NCI-H1092 treated with DMSO at 0.1 percent for 48 hours (cell line): ENCODE results near the gene MPPED2.

Experiments
- DNase-seq: peaks from one replicate; lab custom pipeline; 2025; lab: John Stamatoyannopoulos, UW

MPPED2 gene

DNA sequence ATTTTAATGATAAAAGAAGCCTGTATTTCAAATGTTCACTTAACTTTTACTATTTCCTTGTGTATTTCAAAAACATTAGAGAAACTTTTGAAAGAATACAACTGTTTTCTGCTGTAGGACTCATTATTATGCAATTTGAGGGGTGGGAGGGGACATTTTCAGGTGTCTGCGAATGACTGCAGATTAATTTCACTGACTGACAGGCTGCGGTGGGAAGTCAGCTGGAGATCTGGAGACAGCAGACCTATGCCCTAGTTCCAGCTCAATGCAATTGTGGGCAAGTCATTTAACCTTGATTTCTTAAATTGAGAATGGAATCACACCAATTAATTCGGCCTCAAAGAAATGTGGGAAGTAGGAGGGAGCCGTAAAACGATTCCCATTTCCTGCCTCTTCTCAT lies 134.5 kb downstream of the MPPED2 start:
- no peak for DNase-seq

DNA sequence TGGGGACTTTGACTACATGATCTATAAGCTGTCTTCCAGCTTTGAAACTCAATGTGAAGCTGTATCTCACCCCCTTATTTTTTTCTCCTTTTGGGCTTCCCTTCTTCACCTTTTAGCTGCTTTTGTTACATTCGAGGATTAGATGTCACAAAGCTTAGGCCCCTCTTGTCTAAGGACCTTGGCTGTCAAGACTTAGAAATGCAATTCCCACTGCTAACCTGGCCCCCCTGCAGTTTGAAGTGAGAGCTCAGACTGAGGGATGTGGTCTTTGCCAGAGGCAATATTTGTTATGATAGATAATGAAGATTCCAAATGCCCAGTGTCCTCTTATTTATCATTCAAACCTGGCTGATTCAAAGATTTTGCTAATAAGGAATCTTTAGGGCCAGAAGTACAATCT lies 135.0 kb downstream of the MPPED2 start:
- no peak for DNase-seq

DNA sequence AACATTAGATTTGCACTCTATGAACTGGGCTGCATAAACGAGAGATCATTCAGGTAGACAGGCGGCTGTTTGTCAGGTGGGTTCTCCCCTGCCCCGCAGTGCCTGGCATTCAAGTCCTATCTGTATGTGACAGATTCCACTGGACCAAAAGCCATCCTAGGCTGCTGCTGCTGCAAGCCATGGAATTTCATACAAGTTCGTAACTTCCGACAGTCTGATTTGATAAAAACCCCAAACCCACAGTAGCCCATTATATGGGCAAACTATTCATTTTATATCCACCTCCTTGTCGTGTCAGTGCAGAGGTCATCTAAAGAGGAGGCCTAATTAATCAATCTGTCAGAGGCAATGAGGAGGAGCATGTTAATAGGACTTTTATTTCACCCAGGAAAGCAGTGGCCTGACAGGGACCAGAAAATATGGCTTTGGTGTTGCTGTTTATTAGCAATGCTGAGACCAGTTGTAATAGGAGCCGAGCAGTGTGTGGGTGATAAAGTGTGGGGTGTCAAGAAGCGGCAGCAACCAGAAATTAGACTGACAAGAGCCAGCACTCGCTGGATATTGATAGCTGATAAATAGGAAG lies 139.0 kb downstream of the MPPED2 start:
- no peak for DNase-seq

DNA sequence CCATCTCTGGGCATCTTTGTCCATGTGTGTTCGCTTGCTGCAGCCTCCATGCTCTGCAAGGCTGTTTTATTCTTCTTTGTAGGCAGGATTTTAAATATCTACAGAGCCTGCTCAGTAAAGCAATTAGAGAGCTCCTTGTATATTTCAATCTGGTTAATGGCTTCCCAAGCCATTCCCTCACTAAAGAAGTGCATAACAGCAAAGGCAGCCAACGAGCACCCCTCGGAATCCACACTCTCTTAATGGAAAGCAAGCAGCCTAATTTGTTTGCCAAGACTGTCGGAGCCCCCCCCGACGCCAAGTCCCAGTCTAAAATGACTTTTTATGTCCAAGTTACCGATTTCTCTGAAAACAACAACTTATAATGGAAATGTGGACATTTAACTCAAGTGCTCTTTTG lies 139.6 kb downstream of the MPPED2 start:
- no peak for DNase-seq

DNA sequence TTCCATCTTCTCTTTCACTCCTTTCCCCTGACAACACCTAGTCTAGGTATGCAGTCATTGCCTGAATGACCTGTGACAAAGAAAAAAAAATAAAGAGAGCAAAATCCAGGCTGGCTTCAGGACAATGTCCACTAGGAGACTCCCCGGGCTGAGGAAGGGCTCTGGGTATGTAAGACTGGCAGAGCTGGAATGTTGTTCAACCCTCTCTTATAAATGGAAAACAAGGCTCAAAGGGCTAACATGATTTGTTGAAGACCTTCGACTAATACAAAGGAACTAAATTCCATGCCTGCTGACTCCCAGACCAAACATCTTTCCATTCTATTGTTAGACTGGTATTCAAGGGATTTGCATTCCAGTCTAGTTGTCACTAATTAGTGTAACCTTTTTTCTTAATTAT lies 141.1 kb downstream of the MPPED2 start:
- DNase-seq = no peak

DNA sequence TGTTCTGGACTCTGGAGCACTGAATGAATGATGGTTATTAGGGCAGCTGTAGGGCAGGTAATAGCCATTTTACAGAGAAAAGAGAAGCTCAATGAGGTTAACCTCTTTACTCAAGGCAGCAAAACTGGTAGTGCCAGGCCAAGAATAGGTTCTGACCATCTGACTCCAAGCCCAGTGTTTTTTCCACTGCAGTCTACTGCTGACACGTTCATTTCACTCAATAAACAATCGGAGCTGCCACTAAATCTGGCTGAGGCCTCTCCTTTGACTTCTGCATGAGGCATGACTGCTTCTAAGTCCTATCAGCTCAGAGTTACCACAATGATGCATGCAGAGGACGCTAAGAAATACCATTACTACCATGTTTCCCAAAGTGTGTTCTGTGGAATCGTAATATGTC lies 145.6 kb downstream of the MPPED2 start:
- DNase-seq = no peak

DNA sequence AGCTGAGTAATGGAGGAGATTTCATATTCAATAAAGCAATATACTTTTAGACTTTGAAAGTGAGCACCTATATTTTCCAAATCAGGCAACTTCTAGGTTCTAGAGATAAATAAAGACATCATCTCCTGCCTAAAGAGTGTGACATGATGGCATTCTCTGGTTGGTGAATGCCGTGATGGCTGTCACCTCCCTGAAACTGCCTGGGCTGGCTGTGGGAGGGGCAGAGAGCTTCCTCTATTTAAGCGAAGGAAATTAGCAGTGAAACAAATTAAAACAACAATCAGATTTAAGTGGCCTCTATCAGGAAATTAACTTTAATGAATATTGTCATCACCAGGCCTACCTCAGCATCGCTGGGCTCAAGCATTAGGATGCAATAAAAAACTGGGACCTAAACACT lies 149.4 kb downstream of the MPPED2 start:
- no peak for DNase-seq

DNA sequence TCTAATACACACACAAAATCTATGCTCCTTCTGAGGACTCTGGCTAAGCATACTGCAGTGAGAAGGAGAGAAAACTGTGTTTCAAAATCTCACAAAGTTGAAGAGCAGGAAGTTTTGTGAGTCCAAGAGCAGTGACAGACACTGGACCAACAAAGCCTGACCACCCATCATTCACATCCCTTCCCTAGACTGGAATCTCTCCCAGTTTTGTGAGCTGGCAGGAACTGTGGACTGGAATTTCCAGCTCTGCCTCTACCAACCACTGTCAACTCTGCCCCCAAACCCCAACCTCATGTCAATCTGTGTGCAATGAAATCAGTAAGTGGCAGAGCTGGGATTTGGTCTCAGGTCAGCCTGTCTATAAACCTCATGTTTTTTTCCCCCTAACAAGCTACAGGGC lies 150.7 kb downstream of the MPPED2 start:
- no peak for DNase-seq

DNA sequence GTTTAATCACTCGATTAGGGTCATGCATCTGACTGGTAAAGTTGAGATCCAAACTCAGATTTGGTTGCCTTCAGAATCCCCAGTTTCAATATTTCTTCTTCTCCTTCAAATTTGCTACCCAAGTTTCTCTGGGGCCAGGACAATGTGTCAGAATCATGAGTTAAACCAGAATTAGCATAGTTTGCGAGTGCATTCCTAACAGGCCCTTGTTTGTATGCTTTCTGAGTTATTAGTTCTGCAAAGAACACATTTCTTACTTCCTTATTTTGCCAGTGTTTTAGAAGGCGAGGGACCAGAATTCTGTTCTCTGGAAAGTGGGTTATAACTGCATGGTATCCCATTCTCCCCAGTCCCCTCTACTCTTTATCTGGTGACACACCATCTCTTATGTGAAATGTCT lies 151.3 kb downstream of the MPPED2 start:
- no peak for DNase-seq

DNA sequence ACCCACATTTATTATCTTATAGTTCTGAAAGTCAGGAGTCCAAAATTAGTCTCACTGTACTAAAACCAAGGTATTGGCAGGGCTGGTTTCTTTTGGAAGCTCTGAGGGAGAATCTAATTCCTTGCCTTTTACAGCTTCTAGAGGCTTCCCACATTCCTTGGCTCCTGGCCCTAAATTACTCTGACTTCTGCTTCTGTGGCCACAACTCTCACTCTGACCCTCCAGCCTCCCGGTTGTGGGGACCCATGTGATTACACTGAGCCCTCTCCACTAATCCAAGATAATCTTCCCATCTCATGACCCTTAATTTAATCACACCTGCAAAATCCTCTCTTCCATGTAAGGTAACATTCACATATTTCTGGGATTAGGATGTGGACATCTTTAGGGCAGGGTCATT lies 152.3 kb downstream of the MPPED2 start:
- no peak for DNase-seq

DNA sequence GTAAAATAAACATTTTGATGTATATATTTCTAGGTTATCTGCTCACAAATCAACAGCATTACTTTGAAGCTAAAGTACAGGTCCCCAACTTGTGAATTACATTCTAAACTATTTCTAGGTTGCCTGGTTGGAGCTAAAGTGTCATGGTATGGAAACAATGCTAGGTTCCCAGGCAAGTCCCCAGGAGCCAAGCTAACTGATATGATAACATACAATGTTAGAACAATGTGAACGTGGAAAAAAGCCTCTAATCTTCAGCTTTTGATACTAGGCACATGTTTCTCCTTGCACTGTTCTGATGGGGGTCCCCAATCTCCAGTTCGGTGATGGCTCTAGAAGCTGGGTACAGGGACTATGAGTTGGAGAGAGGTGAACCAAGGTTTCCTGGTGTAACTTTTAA lies 153.4 kb downstream of the MPPED2 start:
- no peak for DNase-seq

DNA sequence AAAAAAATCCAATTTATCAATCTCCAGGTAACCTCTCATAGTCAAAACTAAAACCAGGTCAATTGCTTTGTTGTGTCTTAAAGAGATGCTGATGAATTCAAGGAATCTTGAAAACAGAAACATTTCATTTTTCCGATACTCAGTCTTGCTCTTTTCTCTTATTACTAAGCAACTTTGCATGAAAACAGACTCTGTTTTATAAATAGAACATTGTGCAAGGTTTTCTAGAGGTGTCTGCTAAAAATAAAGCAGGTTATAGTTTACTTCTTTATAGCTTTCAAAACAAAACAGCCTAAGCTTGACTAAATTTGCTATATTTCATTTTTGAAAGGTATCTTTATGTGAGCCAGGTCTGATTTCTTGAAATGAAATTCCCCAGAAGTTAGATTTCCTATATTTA lies 154.0 kb downstream of the MPPED2 start:
- no peak for DNase-seq

DNA sequence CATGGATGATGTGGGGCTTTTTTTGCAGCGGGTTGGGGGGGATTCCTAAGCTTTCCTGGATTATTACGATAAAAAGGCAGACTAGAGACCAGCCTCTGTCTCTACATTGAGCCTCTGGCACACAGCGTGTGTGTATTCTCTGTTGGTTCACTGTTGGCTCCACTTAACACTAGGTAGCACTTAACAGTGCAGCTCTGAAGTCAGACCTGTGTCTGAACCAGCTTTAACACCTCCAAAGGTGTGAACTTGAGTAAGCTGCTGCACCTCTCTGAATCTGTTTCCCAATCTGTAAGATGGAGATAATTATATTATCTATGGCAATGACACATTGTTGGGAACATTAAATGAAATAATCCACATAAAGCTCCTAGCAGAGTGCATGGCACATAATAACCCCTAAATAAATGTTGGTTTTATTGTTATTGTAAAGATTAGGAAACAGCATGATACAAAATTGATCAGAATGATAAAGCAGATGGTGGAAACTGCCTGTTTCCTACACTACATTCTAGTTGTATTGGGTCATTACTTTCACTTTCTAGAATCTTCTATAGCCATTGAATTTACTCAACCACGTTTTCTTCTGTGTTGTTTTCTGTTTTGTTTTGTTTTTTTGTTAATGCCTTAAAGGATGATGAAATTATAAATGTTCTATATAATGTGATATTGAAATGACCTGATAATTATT lies 154.9 kb downstream of the MPPED2 start:
- no peak for DNase-seq

DNA sequence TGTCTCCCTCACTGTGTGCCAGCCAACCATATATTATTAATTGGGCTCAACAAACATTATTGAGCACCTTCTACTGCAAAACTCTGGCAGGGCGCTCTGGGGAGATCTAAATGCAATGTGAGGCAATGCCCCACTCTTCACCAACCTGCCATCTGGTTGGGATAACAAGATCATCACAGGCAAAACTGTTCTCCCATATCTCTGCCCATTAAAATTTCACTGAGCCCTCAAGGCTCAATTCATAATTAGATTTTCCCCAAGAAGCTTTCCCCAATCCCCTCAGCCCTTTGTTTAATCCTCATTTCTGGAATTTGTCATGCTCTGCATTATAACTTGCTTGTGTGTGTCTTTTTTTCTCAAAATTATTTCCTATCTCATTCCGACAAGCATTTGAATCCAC lies 156.6 kb downstream of the MPPED2 start:
- DNase-seq = no peak

DNA sequence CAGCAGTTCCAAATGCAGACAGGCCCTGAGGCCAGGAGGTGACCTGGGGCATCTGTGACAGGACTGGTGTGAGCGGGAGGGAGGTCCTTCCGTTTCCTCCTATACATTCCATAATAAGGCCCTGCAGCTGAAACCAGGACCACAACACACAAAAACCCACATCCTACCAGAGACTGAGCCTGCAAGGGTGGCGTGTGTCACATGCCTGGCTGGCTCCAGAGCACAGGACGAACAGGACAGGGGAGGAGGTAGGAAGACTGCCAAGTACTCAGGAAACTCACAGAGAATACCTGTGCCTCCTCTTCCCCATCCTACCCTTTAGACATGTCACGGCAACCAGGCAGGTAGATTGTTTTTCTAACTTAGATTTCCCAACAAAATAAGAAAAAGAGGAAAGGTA lies 159.4 kb downstream of the MPPED2 start:
- DNase-seq = no peak

DNA sequence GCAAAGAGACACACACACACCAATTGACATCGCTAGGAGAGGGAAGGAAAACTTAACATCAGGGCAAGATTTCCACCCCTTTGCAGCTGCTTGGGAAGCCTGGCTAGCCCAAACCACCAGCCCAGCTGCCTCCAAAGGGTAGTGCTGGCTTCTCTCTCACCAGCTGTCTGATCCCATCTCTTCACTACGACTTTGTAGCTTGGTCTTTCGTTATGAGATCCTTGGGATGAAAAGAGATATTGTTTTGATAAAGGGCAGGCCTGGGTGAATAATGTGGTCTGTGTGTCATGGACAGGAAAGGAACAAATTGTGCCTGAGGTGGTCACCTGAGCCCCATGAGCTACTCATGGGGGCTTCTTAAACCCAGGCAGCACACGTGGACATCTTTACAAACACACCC lies 161.3 kb downstream of the MPPED2 start:
- no peak for DNase-seq

DNA sequence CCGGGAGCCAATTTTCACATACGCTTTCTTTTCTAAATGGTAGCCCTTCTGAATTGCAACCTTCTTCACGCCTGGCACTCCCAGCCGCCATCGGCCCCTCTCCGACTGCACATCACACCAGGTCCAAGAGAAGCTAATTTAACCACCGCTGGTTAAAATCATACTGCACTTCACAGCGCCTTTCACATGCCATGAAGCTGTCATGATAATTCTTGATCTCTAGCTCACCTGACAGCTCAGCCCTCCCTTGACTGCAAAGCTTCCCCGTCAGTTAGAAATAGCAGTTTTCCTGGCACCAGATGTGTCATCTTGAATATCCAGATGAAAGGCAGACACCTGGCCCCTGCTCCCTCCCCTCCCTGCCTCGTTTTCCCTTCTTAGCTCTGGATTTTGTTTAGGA lies 161.8 kb downstream of the MPPED2 start:
- no peak for DNase-seq

DNA sequence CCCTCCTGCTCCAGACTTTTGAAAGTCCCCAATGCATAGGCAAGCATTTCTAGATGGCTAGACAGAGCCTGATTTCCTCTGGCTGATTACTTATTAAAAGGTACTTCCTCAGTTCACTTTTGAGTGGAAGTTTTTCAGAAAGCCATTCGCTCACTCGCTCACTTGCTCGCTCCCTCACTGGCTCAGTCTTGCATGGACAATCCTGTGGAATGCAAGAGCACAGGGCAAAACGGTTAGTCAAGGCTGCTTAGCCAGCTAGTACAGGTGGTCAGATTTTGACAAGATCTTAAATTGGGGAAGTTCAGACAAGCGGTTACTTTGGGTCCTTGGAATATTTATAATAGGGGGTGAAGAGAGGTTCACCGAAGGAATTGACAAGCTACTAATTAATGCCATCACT lies 162.3 kb downstream of the MPPED2 start:
- DNase-seq = no peak

DNA sequence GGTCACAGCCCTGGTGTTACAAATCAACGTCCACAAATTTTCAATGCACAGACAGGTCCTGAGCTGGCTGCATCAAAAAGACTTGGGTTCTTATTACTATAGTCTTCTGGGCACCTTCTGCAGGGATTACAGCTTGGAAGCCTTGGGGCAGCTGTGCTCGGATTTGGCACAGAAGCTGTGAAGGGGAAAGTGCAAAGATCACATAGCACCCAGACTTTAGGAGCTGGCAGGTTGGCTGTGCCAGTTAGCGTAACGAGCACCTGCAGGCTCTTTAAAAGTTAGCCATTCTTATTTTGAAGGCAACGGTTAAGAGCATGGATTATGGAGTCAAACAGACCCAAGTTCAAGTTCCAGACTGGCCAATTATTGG lies 162.9 kb downstream of the MPPED2 start:
- DNase-seq = no peak

DNA sequence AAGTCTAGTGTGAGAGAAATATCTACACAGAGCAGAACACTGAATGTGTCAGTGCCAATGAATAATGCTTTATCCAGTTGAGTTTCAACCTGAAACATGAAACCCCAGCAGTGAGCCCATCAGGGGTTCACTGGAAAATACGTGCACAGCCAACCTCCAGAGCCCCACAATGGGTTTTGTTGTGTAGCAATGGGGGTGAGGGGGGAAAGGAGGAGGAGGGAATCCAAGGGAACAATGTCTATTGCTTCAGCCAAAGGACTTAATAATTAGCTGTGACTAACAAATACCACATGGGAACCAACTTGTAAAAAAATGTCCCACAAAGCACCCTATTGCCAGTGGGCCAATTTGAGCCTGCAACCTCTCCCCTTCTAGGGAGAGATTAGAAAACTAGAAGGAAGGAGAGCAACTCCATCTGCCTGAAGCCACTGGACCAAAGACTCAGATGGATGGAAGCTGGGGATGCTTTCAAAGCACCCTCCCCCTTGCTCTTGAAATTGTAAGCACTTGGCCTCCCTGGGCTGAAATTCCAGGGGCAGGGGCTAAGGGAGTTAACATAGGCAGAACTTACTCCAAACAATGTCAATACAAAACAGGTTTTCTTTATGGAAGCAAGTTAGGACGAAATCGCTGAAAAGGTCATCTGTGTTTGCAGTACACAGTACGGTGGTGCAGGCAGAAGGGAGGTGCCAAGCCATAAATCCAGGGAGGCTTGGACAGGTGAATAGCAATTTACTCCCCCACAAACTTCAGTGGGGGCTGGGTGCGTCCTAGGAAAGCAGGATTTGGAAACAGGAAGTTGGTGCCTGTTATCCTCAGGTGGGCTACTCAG lies 163.5 kb downstream of the MPPED2 start:
- no peak for DNase-seq

DNA sequence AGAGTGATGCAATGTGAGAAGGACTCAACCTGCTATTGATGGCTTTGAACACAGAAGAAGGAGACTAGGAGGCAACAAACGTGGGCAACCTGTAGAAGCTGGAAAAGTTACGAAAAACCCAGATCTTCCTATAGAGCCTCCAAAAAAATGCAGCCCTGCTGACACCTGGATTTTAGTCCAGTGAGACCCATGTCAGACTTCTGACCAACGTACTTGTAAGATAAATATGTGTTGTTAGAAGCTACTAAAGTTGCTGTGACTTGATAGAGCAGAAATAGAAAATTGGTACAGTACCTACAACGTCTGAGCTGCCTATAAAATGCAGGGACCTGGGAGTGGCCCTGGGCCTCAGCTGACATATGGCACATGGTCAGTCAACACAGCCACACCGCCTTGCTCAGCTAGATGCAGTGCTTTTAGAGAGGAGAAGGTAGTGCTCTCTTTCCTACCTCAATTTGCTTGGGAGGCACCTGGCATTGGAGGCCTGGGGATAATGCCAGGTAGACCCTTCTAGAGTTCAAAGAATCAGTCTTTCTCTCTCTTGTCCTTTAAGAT lies 165.8 kb downstream of the MPPED2 start:
- no peak for DNase-seq

DNA sequence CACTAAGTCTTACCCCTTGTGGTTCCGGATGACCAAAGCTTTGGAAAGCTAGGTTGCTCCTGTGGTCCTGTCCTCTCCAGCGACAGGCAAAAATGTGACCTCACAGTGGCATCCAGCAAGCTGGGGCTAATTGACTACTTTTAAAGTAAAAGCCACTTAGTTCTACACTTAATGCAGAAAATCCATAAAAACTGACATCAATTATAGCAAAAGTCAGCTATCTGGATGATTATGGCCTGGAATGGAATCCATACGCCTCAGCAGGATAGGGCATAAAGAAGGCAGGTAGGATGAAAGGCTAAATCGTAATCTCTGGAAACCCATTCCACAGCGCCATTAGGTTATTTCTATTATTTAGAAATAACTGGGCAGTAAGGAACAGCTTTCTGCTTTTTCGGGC lies 171.3 kb downstream of the MPPED2 start:
- DNase-seq = no peak

DNA sequence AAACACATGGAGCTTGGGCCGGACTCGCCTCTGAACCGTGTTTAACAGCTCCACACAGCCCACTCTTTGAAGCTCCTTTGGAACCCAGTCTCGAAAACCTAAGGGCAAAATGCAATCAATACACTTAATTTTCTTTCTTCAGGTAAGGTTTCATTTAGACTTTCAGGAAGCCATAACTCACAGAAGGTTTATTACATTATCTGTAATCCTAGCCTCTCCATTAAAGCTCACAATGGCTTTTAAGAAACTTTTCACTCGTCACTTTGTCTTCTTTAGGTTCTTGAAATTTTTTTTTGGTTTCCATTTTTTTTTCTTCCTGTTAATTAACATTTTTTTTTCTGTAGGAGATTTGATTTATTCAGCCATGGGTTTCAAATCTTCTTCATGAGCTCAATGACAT lies 171.9 kb downstream of the MPPED2 start:
- no peak for DNase-seq
